Calu3 (cell line): ENCODE measurements around the gene ABCA4. TPM values are rescaled to one million over a fixed set of nuclear protein-coding genes. Genes with fewer than 3 reads are reported as not detected.

Experiments used
- BruUV-seq: library from RNA; stranded (reverse); fragments of 400-500 nt; replicated peaks from 2 replicates; lab custom pipeline; 2021; lab: Mats Ljungman, UMichigan
- CTCF ChIA-PET: fragments of 300-600 bp; sonication (Branson Sonifier 250); formaldehyde crosslinking; loops from one replicate; lab custom pipeline; 2022; ENCODE audit warnings: antibody characterized with exemption; lab: Charles Lee
- DNase-seq: peaks from one replicate; pipeline ENCODE4 v3.0.0; 2022
- H3K27ac Mint-ChIP-seq: one replicate; pipeline ENCODE4 v1.8.0; 2022; ENCODE audit warnings: mixed read lengths; ENCODE audit not compliant: unreplicated experiment
- H3K27me3 Mint-ChIP-seq: one replicate; pipeline ENCODE4 v1.8.0; 2022; ENCODE audit warnings: mixed read lengths; ENCODE audit not compliant: unreplicated experiment
- H3K36me3 Mint-ChIP-seq: one replicate; pipeline ENCODE4 v1.8.0; 2022; ENCODE audit warnings: mild to moderate bottlenecking, moderate library complexity, mixed read lengths; ENCODE audit not compliant: insufficient read depth, unreplicated experiment
- H3K4me1 Mint-ChIP-seq: one replicate; pipeline ENCODE4 v1.8.0; 2022; ENCODE audit warnings: mild to moderate bottlenecking, low read depth, mixed read lengths; ENCODE audit not compliant: unreplicated experiment
- H3K4me3 Mint-ChIP-seq: one replicate; pipeline ENCODE4 v1.8.0; 2022; ENCODE audit warnings: mild to moderate bottlenecking, low read depth, moderate library complexity, mixed read lengths; ENCODE audit not compliant: unreplicated experiment
- H3K9me3 Mint-ChIP-seq: one replicate; pipeline ENCODE4 v1.8.0; 2022; ENCODE audit warnings: low read depth, mixed read lengths; ENCODE audit not compliant: unreplicated experiment
- intact Hi-C: fragments of 100-400 bp; cut with micrococcal nuclease; formaldehyde crosslinking; loops from one replicate; pipeline ENCODE4 v1.10.0; 2022; ENCODE audit not compliant: unreplicated experiment
- total RNA-seq: library from RNA; stranded (reverse); gene quantifications from 2 replicates; pipeline ENCODE4 v1.2.3, GENCODE V29; 2022
- TF ChIP-seq, protein P1 (sequence below): fragments of 200-600 bp; IDR thresholded peaks from one replicate; pipeline ENCODE4 v1.8.0; 2022; ENCODE audit warnings: antibody characterized with exemption; ENCODE audit not compliant: unreplicated experiment

ABCA4 gene
- total RNA-seq, 1 experiment from 2014 or later: 0.31 TPM

DNA sequence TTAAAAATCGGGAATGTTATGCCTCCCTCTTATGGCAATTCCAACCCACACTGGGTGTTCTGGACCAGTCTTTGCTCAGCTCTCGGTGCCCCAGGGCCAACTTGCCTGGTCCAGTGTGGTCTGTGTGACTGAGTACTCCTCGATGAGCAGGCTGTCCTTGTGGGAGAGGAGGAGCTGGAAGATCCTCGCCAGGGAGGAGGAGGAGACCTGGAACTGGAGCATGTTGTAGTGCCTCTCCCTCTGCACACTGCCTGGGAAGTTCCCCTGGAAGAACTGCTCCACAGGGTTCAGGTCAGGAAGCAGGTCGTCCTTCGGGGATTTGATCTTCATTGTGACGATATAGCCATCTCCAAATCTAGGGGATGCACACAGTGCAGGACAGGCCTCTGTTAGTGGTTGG lies 123.2 kb downstream of the ABCA4 start:
- CTCF ChIA-PET: no interaction called here
- no peak for DNase-seq
- Mint-ChIP-seq H3K4me3 (no peak overlapping the region), H3K4me1 (no peaks in the 10 kb centered on the region), H3K27me3 (peaks cover 28% of the 10 kb centered on the region), H3K9me3 (no peaks in the 10 kb centered on the region), H3K36me3 (no peaks in the 10 kb centered on the region), H3K27ac (no peak overlapping the region)
- no TSS peak for BruUV-seq
- intact Hi-C loops: no loop called here
- TF ChIP-seq, protein P1, sequence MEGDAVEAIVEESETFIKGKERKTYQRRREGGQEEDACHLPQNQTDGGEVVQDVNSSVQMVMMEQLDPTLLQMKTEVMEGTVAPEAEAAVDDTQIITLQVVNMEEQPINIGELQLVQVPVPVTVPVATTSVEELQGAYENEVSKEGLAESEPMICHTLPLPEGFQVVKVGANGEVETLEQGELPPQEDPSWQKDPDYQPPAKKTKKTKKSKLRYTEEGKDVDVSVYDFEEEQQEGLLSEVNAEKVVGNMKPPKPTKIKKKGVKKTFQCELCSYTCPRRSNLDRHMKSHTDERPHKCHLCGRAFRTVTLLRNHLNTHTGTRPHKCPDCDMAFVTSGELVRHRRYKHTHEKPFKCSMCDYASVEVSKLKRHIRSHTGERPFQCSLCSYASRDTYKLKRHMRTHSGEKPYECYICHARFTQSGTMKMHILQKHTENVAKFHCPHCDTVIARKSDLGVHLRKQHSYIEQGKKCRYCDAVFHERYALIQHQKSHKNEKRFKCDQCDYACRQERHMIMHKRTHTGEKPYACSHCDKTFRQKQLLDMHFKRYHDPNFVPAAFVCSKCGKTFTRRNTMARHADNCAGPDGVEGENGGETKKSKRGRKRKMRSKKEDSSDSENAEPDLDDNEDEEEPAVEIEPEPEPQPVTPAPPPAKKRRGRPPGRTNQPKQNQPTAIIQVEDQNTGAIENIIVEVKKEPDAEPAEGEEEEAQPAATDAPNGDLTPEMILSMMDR: no peak

- Mint-ChIP-seq H3K9me3 (no peaks in the 10 kb centered on the region), H3K27ac (no peak overlapping the region), H3K27me3 (peaks cover 27% of the 10 kb centered on the region), H3K4me1 (no peaks in the 10 kb centered on the region), H3K4me3 (no peak overlapping the region), H3K36me3 (no peaks in the 10 kb centered on the region)
- intact Hi-C loops: no loop called here
- no peak for DNase-seq
- CTCF ChIA-PET: no interaction called here
- TF ChIP-seq, protein P1: no peak
- no TSS peak for BruUV-seq
These were observed 125.0 kb downstream of the ABCA4 start for GRCh38 chr1:93995837-93996536.

GRCh38 chr1:93993731-93994130 lies 127.2 kb downstream of the ABCA4 start:
- Mint-ChIP-seq H3K27me3 (peaks cover 29% of the 10 kb centered on the region), H3K9me3 (no peaks in the 10 kb centered on the region), H3K27ac (no peak overlapping the region), H3K36me3 (no peaks in the 10 kb centered on the region), H3K4me1 (peaks cover 5% of the 10 kb centered on the region), H3K4me3 (no peak overlapping the region)
- intact Hi-C loops: no loop called here
- no peak for DNase-seq
- TF ChIP-seq, protein P1: no peak
- CTCF ChIA-PET: no interaction called here
- no TSS peak for BruUV-seq

GRCh38 chr1:93992954-93993353 lies 128.0 kb downstream of the ABCA4 start:
- CTCF ChIA-PET: no interaction called here
- peaks cover 29% of the 10 kb centered on the region for H3K27me3 Mint-ChIP-seq
- H3K9me3 Mint-ChIP-seq: no peaks in the 10 kb centered on the region
- no peak overlapping the region for H3K4me3 Mint-ChIP-seq
- DNase-seq: no peak
- BruUV-seq: no TSS peak
- H3K36me3 Mint-ChIP-seq: no peaks in the 10 kb centered on the region
- peaks cover 8% of the 10 kb centered on the region for H3K4me1 Mint-ChIP-seq
- no peak overlapping the region for H3K27ac Mint-ChIP-seq
- intact Hi-C loops: no loop called here
- TF ChIP-seq, protein P1: no peak
